DND-41 (cell line): Measurements from ENCODE around the gene ZCWPW2.

Experiments used
- EZH2 ChIP-seq: IDR thresholded peaks from 3 replicates; pipeline ENCODE4 v1.6.1; 2012; ENCODE audit warnings: borderline replicate concordance, low read depth, mild to moderate bottlenecking, moderate library complexity, low read length, inconsistent platforms; ENCODE audit not compliant: severe bottlenecking
- TF ChIP-seq, protein P1 (sequence below): IDR thresholded peaks from 2 replicates; pipeline ENCODE4 v1.5.1; 2012; ENCODE audit warnings: borderline replicate concordance, low read length, moderate library complexity, mild to moderate bottlenecking; ENCODE audit not compliant: poor library complexity, severe bottlenecking; ENCODE audit errors: extremely low read depth

DNA sequence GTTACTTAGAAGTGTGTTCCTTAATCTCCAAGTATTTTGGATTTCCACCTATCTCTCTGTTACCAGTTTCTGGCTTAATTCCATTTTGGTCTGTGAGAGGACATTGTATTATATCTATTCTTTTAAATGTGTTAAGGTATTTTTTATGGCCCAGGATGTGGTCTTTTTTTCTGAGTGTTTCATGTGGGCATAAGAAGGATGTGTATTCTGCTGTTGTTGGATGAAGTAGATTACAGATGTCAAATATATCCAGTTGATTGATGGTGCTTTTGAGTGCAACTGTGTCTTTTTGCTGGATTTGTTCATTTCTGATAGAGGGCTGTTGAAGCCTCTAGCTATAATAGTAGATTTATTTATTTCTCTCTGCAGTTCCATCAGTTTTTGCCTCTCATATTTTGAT is 136.6 kb downstream of the ZCWPW2 start:
- no peak for TF ChIP-seq EZH2
- TF ChIP-seq, protein P1, sequence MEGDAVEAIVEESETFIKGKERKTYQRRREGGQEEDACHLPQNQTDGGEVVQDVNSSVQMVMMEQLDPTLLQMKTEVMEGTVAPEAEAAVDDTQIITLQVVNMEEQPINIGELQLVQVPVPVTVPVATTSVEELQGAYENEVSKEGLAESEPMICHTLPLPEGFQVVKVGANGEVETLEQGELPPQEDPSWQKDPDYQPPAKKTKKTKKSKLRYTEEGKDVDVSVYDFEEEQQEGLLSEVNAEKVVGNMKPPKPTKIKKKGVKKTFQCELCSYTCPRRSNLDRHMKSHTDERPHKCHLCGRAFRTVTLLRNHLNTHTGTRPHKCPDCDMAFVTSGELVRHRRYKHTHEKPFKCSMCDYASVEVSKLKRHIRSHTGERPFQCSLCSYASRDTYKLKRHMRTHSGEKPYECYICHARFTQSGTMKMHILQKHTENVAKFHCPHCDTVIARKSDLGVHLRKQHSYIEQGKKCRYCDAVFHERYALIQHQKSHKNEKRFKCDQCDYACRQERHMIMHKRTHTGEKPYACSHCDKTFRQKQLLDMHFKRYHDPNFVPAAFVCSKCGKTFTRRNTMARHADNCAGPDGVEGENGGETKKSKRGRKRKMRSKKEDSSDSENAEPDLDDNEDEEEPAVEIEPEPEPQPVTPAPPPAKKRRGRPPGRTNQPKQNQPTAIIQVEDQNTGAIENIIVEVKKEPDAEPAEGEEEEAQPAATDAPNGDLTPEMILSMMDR, result no peak
